ENCODE data around the gene PTPN14.

Gene PTPN14

DNA sequence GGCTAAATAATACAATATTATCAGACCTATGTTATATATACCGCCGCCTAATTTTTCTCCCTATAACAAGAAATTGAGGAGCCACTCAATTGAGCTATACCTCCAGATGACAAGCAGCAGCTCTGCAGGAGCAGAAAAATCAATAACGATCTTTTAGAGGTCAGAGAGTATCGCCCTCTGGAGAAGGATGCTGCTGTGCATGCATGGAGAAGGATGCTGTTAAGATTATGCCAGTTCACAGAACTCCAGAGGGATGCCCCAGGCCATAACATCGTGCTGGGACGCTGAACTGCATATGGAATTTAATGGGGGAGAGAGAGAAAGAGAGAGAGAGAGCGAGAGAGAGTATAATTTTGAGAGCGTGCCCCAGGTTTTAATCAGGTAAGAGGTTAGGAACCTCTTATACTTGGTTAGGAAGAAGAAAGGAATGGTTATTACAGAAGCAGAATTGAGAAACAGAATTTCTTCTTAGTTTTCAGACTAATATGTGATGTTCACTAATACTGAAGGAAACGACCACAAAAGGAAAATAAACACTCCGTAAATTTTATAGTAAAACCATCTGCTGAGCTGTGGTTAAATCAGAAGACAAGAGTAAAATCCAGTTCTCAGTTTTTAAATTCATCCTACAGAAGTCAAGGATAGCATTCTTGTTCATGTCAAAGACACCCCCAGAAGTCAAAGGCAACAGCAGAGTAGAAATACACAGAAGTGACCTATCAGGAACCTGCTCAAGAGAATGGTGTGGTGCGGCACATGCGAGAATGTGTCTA, 159.3 kb downstream of the PTPN14 start:
- no peaks in the 10 kb centered on the region for H3K4me1 ChIP-seq (ENCODE audit: control insufficient read depth, insufficient read depth, low read length)
- H3K9me3 ChIP-seq (ENCODE audit: control insufficient read depth, low read length), result no peaks in the 10 kb centered on the region
- 93 to 94% methylated on average over 12 of the region's 12 CpGs for WGBS, 2 experiments
- H3K27ac ChIP-seq (ENCODE audit: insufficient read depth, low read depth, low read length, poor library complexity, severe bottlenecking), result no peak overlapping the region
- H3K36me3 ChIP-seq (ENCODE audit: control insufficient read depth, insufficient read depth, low read length), result no peaks in the 10 kb centered on the region
- H3K27me3 ChIP-seq (ENCODE audit: control insufficient read depth, insufficient read depth, low read length, poor library complexity, severe bottlenecking), result no peaks in the 10 kb centered on the region
- H3K4me3 ChIP-seq (ENCODE audit: insufficient read depth, low read depth, low read length), result no peak overlapping the region

DNA sequence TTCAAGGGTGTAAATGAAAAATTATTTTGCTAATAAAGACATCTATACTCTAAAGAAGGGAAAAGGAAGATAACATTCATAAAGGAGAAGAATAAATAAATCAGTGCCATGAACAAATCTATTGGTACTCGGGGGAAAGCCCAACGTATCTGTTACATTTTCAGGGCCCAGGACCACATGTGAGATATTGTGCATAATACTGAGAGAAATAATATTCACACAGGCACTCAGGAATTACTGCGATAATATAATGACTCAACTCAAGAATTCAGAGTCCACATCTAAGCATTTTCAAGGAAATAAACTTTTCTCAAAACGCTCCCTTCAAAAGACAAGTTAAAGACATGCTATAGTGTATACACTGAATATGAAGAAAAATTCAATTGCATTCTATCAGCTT, 161.7 kb downstream of the PTPN14 start:
- Histone ChIP-seq H3K4me3 (ENCODE audit: insufficient read depth, low read depth, low read length) (no peak overlapping the region), H3K27ac (ENCODE audit: insufficient read depth, low read depth, low read length, poor library complexity, severe bottlenecking) (no peak overlapping the region), H3K36me3 (ENCODE audit: control insufficient read depth, insufficient read depth, low read length) (no peaks in the 10 kb centered on the region), H3K9me3 (ENCODE audit: control insufficient read depth, low read length) (no peaks in the 10 kb centered on the region), H3K27me3 (ENCODE audit: control insufficient read depth, insufficient read depth, low read length, poor library complexity, severe bottlenecking) (no peaks in the 10 kb centered on the region), H3K4me1 (ENCODE audit: control insufficient read depth, insufficient read depth, low read length) (no peaks in the 10 kb centered on the region)
- WGBS, 2 experiments, result 98% methylated on average over 4 of the region's 4 CpGs; no CpG with 5 or more reads in 1 of the 2 experiments

DNA sequence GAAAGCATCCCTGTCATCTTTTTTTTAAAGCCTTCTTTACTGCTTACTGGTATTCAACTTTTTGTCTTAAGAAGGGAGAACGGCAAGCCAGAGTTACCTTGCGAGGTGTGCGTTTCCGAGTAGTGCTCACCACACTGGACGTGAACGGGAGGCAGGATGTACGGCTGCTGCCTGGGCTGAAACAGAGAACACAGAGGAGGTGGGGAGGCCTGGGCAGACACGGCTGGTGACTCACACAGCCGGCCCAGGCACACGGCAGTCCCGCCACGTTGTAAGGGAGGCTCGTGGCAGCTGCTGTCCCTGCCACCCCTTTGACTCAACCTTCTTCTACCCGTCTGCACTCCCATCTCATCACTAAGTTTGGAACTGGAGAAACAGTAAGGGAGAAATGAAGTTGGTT, 164.7 kb downstream of the PTPN14 start:
- no peaks in the 10 kb centered on the region for H3K27me3 ChIP-seq (ENCODE audit: control insufficient read depth, insufficient read depth, low read length, poor library complexity, severe bottlenecking)
- 94% methylated on average over 13 to 14 of the region's 14 CpGs for WGBS, 2 experiments
- H3K36me3 ChIP-seq (ENCODE audit: control insufficient read depth, insufficient read depth, low read length), result peaks cover 12% of the 10 kb centered on the region
- H3K4me1 ChIP-seq (ENCODE audit: control insufficient read depth, insufficient read depth, low read length), result no peaks in the 10 kb centered on the region
- no peak overlapping the region for H3K27ac ChIP-seq (ENCODE audit: insufficient read depth, low read depth, low read length, poor library complexity, severe bottlenecking)
- H3K4me3 ChIP-seq (ENCODE audit: insufficient read depth, low read depth, low read length), result no peak overlapping the region
- H3K9me3 ChIP-seq (ENCODE audit: control insufficient read depth, low read length), result no peaks in the 10 kb centered on the region

DNA sequence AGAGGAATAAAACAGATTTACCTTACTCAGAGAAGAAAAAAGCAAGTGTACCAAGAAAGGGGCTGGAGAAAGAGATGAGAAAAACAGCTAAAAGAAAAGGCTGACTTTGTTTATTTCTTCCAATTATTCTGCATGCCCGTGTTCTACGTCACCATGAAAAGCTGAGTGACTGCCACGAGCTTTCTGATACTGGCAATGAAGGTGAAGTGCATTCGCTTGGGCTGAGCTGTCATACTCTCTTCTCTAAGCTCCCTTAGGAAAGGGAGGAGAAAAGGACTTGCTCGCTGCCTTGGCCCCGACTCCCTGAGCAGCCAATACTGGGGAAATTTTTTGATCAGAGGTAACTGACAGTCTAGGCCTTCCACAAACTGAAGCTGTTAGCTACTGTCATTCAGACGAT, 165.1 kb downstream of the PTPN14 start:
- peaks cover 12% of the 10 kb centered on the region for H3K36me3 ChIP-seq (ENCODE audit: control insufficient read depth, insufficient read depth, low read length)
- no peak overlapping the region for H3K27ac ChIP-seq (ENCODE audit: insufficient read depth, low read depth, low read length, poor library complexity, severe bottlenecking)
- H3K4me1 ChIP-seq (ENCODE audit: control insufficient read depth, insufficient read depth, low read length), result no peaks in the 10 kb centered on the region
- no peaks in the 10 kb centered on the region for H3K27me3 ChIP-seq (ENCODE audit: control insufficient read depth, insufficient read depth, low read length, poor library complexity, severe bottlenecking)
- H3K9me3 ChIP-seq (ENCODE audit: control insufficient read depth, low read length), result no peaks in the 10 kb centered on the region
- H3K4me3 ChIP-seq (ENCODE audit: insufficient read depth, low read depth, low read length), result no peak overlapping the region
- 94 to 96% methylated on average over 7 of the region's 7 CpGs for WGBS, 2 experiments

DNA sequence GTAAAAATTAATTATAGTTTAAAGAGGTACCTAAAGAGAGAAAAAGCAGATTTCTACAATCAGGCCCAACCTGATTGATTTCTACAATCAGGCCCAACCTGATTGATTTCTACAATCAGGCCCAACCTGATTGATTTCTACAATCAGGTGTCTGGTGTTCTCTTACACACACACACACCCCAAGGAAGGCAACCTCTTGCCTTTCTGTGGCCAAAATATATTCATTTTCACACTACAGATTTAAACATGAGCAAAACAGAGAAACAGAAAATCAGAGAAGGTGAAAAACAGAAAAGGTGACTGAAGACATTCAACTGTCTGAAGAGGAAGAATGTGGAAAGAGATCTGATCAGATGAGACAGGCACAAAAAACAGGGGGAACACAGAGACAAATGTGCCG, 166.0 kb downstream of the PTPN14 start:
- Histone ChIP-seq H3K36me3 (ENCODE audit: control insufficient read depth, insufficient read depth, low read length) (peaks cover 12% of the 10 kb centered on the region), H3K27ac (ENCODE audit: insufficient read depth, low read depth, low read length, poor library complexity, severe bottlenecking) (no peak overlapping the region), H3K4me3 (ENCODE audit: insufficient read depth, low read depth, low read length) (no peak overlapping the region), H3K4me1 (ENCODE audit: control insufficient read depth, insufficient read depth, low read length) (peaks cover 6% of the 10 kb centered on the region), H3K9me3 (ENCODE audit: control insufficient read depth, low read length) (no peaks in the 10 kb centered on the region), H3K27me3 (ENCODE audit: control insufficient read depth, insufficient read depth, low read length, poor library complexity, severe bottlenecking) (no peaks in the 10 kb centered on the region)
- WGBS, 2 experiments, result 91 to 100% methylated on average over 1 of the region's 1 CpG

DNA sequence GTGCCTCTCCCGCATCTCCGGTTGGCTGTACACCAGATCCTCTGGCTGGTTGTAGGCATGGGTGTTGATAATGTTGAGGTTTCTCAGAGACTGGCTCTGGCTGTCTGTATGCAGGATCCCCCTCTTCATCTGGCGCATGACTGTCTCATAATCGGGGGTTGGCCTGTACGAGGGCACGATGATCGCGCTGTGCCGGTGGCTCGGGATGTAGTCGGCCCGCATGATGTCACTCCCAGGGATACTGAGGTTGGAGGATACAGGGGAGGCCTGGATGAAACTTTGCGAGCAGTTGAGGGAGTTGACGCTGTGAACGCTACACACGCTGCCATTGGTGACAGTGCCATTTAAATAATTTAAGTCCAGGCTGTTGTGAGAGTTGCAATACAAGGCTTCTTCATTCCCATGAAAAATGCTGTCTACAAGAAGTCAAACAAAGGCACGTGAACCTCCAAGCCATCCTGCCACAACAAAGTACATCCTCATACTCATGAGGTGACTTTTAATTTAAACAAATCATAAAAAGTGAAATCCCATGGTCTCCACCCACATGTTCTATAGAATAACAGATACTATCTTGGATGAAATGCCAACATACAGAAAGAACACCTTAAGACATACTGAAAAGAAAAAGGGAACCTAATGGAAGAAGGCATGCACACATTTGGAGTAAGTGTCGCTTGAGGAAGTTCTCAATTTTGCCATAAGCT, 166.9 kb downstream of the PTPN14 start:
- Histone ChIP-seq H3K27me3 (ENCODE audit: control insufficient read depth, insufficient read depth, low read length, poor library complexity, severe bottlenecking) (no peaks in the 10 kb centered on the region), H3K4me1 (ENCODE audit: control insufficient read depth, insufficient read depth, low read length) (peaks cover 14% of the 10 kb centered on the region), H3K4me3 (ENCODE audit: insufficient read depth, low read depth, low read length) (no peak overlapping the region), H3K27ac (ENCODE audit: insufficient read depth, low read depth, low read length, poor library complexity, severe bottlenecking) (no peak overlapping the region), H3K9me3 (ENCODE audit: control insufficient read depth, low read length) (no peaks in the 10 kb centered on the region), H3K36me3 (ENCODE audit: control insufficient read depth, insufficient read depth, low read length) (peaks cover 12% of the 10 kb centered on the region)
- WGBS, 2 experiments, result 96 to 97% methylated on average over 18 of the region's 18 CpGs

DNA sequence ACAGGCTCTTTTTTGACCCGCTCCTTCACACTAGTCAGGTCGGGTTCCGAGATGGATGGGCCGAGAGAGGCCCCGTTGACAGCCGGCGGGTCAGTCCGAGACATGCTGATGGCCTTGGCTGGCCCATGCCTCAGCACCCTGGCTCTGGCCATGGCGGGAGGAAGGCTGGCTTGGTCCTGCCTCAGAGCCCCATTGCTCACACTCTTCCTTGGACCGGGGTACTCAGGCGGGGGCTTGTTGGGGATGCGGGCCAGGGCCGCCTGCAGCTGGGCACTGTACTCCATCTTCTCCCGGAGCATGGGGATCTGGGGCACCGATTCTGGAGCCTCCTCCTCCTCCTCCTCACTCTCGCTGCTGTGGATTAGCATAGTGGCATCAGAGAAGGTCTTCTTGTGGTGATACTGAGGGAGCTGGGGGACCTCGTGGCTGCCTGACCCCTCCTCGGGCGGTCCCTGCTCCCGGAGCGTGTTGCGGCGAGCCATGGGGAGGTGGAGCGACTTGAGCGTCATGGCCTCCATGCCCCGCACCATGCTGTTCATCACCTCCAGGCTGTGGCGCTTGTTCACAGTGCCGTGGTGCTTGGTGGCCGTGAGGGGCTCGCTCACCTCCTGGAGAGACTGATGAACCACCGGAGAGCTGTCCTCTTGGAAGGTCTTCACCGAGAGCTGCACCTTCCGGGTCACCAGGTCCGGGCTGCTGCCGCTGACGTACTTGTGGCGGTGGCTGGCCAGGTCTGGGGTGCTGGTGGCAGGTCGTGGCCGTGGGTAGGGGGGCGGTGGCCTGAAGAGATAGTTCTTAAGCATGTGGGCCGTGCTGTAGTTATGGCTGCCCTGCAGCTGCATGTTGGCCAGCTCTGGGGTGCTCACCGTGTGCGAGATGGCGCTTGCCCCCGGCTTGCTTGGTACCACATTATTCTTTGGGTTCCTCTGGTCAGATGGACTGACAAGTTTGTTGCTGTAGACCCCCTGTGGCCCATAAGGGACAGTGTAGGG, 167.7 kb downstream of the PTPN14 start:
- peaks cover 21% of the 10 kb centered on the region for H3K4me1 ChIP-seq (ENCODE audit: control insufficient read depth, insufficient read depth, low read length)
- no peak overlapping the region for H3K4me3 ChIP-seq (ENCODE audit: insufficient read depth, low read depth, low read length)
- no peaks in the 10 kb centered on the region for H3K9me3 ChIP-seq (ENCODE audit: control insufficient read depth, low read length)
- peaks cover 12% of the 10 kb centered on the region for H3K36me3 ChIP-seq (ENCODE audit: control insufficient read depth, insufficient read depth, low read length)
- H3K27ac ChIP-seq (ENCODE audit: insufficient read depth, low read depth, low read length, poor library complexity, severe bottlenecking), result no peak overlapping the region
- H3K27me3 ChIP-seq (ENCODE audit: control insufficient read depth, insufficient read depth, low read length, poor library complexity, severe bottlenecking), result no peaks in the 10 kb centered on the region
- WGBS, 2 experiments, result 96 to 97% methylated on average over 45 of the region's 45 CpGs

DNA sequence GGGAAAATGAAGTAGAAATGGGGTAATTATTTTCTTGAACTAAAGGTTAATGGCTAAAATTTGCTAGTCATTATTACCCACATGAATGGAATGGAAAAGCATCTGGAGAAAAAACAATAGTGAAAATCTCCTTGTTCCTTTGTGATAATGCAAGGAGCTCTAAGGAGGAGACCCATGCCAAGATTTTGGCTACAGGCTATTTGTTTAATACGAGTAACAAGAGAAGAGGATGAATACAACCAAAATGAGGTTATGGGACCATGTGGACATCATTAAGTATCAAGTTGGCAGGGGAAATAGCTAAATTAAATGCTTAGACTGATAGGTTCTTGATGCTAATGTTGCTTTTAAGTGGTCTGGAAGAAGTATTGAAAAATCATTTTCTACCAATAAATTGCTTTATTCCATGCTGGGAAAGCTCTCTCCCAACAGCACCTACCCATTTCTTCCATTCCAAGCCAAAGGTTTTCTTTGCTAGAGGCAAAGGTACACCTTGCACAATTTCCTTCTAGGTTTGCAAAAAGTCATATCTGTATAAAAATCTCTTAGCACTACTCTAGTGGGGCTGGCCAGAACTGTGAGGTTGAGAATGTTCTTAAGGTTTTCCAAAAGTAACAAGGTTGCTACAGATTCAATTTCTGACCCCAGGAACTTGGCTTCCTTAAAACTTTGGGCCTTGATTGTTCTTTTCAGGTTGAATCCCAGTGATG, 170.3 kb downstream of the PTPN14 start:
- peaks cover 12% of the 10 kb centered on the region for H3K36me3 ChIP-seq (ENCODE audit: control insufficient read depth, insufficient read depth, low read length)
- no peaks in the 10 kb centered on the region for H3K9me3 ChIP-seq (ENCODE audit: control insufficient read depth, low read length)
- WGBS, 2 experiments, result 81 to 87% methylated on average over 1 of the region's 1 CpG
- H3K27me3 ChIP-seq (ENCODE audit: control insufficient read depth, insufficient read depth, low read length, poor library complexity, severe bottlenecking), result no peaks in the 10 kb centered on the region
- peaks cover 21% of the 10 kb centered on the region for H3K4me1 ChIP-seq (ENCODE audit: control insufficient read depth, insufficient read depth, low read length)
- H3K27ac ChIP-seq (ENCODE audit: insufficient read depth, low read depth, low read length, poor library complexity, severe bottlenecking), result no peak overlapping the region
- no peak overlapping the region for H3K4me3 ChIP-seq (ENCODE audit: insufficient read depth, low read depth, low read length)

DNA sequence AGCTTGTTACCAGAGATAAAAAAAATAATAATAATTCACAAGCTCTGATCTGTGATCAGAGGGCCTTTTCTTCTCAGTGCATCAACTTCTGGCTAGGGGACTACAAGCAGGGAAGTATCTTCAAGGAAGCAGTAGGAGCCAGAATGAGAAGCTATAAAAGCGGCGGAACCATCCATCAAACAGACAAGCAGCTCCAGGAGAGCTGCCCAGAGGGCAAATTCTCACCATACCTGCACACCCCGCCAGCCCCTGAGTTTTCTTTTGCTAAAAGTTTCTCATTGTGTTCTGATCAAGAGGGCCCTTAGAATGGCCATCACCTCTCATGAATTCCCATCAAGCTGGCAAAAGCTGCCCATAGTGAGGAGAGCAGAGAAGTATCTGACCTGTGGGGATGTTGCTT, 171.0 kb downstream of the PTPN14 start:
- 58 to 72% methylated on average over 3 of the region's 3 CpGs for WGBS, 2 experiments
- Histone ChIP-seq H3K27me3 (ENCODE audit: control insufficient read depth, insufficient read depth, low read length, poor library complexity, severe bottlenecking) (no peaks in the 10 kb centered on the region), H3K27ac (ENCODE audit: insufficient read depth, low read depth, low read length, poor library complexity, severe bottlenecking) (no peak overlapping the region), H3K9me3 (ENCODE audit: control insufficient read depth, low read length) (no peaks in the 10 kb centered on the region), H3K4me3 (ENCODE audit: insufficient read depth, low read depth, low read length) (no peak overlapping the region), H3K4me1 (ENCODE audit: control insufficient read depth, insufficient read depth, low read length) (peaks cover 21% of the 10 kb centered on the region), H3K36me3 (ENCODE audit: control insufficient read depth, insufficient read depth, low read length) (peaks cover 15% of the 10 kb centered on the region)
